LNCAP (cell line): ENCODE data around the gene SPIN3.

Experiments used
- TF ChIP-seq, protein P1 (sequence below): fragments of 450-650 bp; IDR thresholded peaks from 2 replicates; pipeline ENCODE4 v1.5.1; 2017; ENCODE audit warnings: mild to moderate bottlenecking

Gene SPIN3

GRCh38 chrX:56995271-56995994 is at the start of gene SPIN3:
Gene SPIN3, minus strand, starts transcription at chrX:56995541. Its CDS starts 594 bp downstream, at chrX:56994947.
- TF ChIP-seq, protein P1, sequence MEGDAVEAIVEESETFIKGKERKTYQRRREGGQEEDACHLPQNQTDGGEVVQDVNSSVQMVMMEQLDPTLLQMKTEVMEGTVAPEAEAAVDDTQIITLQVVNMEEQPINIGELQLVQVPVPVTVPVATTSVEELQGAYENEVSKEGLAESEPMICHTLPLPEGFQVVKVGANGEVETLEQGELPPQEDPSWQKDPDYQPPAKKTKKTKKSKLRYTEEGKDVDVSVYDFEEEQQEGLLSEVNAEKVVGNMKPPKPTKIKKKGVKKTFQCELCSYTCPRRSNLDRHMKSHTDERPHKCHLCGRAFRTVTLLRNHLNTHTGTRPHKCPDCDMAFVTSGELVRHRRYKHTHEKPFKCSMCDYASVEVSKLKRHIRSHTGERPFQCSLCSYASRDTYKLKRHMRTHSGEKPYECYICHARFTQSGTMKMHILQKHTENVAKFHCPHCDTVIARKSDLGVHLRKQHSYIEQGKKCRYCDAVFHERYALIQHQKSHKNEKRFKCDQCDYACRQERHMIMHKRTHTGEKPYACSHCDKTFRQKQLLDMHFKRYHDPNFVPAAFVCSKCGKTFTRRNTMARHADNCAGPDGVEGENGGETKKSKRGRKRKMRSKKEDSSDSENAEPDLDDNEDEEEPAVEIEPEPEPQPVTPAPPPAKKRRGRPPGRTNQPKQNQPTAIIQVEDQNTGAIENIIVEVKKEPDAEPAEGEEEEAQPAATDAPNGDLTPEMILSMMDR = no peak

DNA sequence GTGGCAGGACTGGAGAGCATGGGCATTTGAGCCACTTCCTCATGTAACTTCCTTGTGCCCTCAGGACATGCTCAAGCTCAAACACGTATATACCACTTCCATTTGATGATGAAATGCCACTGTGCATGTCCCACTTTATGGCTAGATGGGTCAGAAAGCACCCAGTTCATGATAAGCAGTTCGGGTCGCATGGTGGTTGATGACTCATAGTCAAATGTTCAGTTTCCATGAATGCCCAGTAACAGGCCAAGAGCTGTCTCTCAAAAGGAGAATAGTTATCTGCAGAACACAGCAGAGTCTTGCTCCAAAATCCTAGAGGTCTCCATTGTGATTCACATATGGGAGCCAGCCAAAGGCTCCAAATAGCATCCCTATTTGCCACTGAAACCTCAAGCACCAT is 48.9 kb upstream of the SPIN3 start:
- TF ChIP-seq, protein P1 = no peak

DNA sequence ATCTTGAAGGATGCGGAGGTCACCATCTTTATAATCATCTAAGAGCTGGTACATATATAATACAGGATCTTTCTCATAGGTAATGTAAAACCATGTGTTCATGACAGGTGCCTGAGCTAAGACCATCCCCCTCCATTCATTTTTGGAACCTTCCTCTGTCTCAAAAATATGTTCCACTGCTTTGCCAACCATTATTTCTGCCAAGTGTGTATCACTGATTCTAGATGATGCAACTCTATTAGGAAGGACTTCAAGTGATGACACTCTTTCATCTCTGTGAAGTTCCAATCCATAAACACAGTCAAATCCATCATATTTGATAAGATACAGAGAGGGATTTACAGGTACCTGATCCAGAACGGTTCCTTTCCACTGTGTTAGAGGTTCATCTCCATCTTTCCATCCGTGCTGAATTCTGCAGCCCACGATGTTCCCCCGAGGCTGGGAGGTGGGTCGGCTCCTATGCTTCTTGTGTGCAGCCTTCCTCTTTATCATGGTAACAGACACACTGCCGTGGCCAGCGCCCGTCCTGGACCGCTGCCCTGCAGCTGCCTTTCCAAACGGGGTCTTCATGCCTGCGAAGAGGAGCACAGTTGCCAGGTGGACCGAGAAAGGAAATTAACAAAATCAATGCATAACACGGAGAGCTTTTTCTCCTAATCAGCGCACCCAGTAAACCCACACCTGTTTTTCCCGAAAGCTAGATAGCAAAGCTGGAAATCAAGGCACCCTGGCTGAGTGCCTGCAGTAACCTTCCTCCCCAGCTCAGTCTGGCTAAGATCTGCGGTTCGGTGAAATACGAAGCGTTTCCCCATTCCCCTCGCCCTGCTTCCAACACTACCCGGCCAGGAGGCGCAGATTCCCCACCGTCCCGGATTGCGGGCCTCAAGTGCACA is 718 bp downstream of the SPIN3 start:
- TF ChIP-seq, protein P1 = no peak

- TF ChIP-seq, protein P1 = no peak
Measured at GRCh38 chrX:56987741-56988140, 7.6 kb downstream of the SPIN3 start.

DNA sequence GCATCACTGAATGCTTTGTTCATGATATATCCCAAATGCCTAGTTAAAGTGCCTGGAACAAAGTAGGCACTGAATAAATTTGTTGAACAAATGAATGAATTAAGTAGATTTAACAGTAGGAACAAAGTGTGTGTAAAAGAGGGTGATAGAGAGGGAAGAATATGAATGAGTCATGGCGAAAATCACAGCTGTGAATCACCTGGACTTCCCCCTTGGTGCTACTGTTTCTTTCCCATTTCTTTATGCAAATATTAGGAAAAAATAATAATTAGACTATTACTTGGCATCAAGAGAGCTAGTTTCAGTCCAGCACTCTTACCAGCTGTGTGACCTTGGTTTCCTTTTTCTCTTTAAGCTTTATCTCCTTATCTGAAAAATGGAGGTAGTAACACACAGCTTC is 9.2 kb downstream of the SPIN3 start:
- TF ChIP-seq, protein P1 = no peak

GRCh38 chrX:56978172-56978571 is 17.2 kb downstream of the SPIN3 start:
- TF ChIP-seq, protein P1 = peak; percentile 47

DNA sequence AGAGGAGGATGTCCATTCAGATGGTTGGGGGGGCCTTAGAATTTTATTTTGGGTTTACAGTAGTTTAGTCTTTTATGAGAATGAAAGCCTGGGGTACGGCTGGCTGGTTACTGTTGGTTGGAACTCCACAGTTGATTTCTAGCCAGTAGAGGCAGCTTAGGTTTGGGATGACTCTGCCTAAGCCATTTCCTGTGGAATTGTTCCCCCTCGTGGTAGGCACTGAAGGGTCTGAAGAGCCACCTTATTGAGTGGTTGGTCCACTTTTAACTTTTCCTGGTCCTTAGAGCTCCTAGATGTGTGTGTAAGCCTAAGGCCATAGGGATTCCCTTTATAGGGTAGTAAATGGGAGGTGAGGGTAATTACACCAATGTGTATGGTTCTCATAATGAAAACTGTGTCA is 19.7 kb downstream of the SPIN3 start:
- TF ChIP-seq, protein P1 = no peak
